ENCODE measurements around the gene MICU1. TPM values are rescaled to one million over a fixed set of nuclear protein-coding genes. Genes with fewer than 3 reads are reported as not detected.

MICU1 gene
- total RNA-seq, 2 experiments from 2014 or later: 9.4 to 12.1 TPM

- DNase-seq (no peak), ATAC-seq (ENCODE audit: poor library complexity) (no peak)
- intact Hi-C loops (cut with DNase I, micrococcal nuclease): no loop called here
- Histone ChIP-seq H3K4me1 (ENCODE audit: insufficient read depth, low read length) (no peaks in the 10 kb centered on the region), H3K27ac (ENCODE audit: low read depth in 1 of 2, low read length in 2 of 2) (no peak overlapping the region), H3K36me3 (ENCODE audit: insufficient read depth, low read length) (peaks cover 12% of the 10 kb centered on the region), H3K9me3 (ENCODE audit: control insufficient read depth in 1 of 2, insufficient read depth in 1 of 2, low read length in 2 of 2) (no peaks in the 10 kb centered on the region), H3K27me3 (ENCODE audit: control insufficient read depth in 1 of 2, insufficient read depth in 2 of 2, low read length in 2 of 2) (no peaks in the 10 kb centered on the region), H3K4me3 (ENCODE audit: low read length) (no peak overlapping the region)
- ChIA-PET CTCF (no interaction called here), POLR2A (no interaction called here)
- Mint-ChIP-seq H3K9me3 (no peaks in the 10 kb centered on the region), H3K27me3 (no peaks in the 10 kb centered on the region), H3K27ac (no peak overlapping the region), H3K36me3 (ENCODE audit: low read depth) (peaks cover 43% of the 10 kb centered on the region), H3K4me3 (no peak overlapping the region), H3K4me1 (ENCODE audit: low read depth) (peaks cover 6% of the 10 kb centered on the region)
- no peak for TF ChIP-seq CTCF (IDR thresholded peaks at IDR 0.05)
Measured at GRCh38 chr10:72567421-72567820, 58.5 kb downstream of the MICU1 start.

- no peak overlapping the region for H3K4me3 Mint-ChIP-seq
- CTCF ChIA-PET: no interaction called here
Measured at GRCh38 chr10:72564596-72564995, 61.3 kb downstream of the MICU1 start.

GRCh38 chr10:72563327-72563932 lies 62.4 kb downstream of the MICU1 start:
- DNase-seq: peak in 3 of 14 experiments; percentile 32 to 47 (median 43)
- Histone ChIP-seq H3K36me3 (ENCODE audit: insufficient read depth, low read length) (peaks cover 26% of the 10 kb centered on the region), H3K4me1 (ENCODE audit: insufficient read depth, low read length) (no peaks in the 10 kb centered on the region), H3K4me3 (ENCODE audit: low read length) (no peak overlapping the region), H3K27me3 (ENCODE audit: control insufficient read depth in 1 of 2, insufficient read depth in 2 of 2, low read length in 2 of 2) (no peaks in the 10 kb centered on the region), H3K27ac (ENCODE audit: low read depth in 1 of 2, low read length in 2 of 2) (no peak overlapping the region), H3K9me3 (ENCODE audit: control insufficient read depth in 1 of 2, insufficient read depth in 1 of 2, low read length in 2 of 2) (no peaks in the 10 kb centered on the region)
- peaks cover 6% of the 10 kb centered on the region for H3K4me1 Mint-ChIP-seq (ENCODE audit: low read depth)
- H3K4me3 Mint-ChIP-seq: no peak overlapping the region
- no peaks in the 10 kb centered on the region for H3K27me3 Mint-ChIP-seq
- H3K9me3 Mint-ChIP-seq: no peaks in the 10 kb centered on the region
- TF ChIP-seq CTCF (IDR thresholded peaks at IDR 0.05): no peak
- no peak overlapping the region for H3K27ac Mint-ChIP-seq
- H3K36me3 Mint-ChIP-seq (ENCODE audit: low read depth): peaks cover 76% of the 10 kb centered on the region
- ChIA-PET CTCF (no interaction called here), POLR2A (no interaction called here)
- ATAC-seq (ENCODE audit: poor library complexity): no peak
- intact Hi-C loops (cut with DNase I, micrococcal nuclease): no loop called here

More at GRCh38 chr10:72564596-72564995, 61.3 kb downstream of the MICU1 start:
- H3K27me3 Mint-ChIP-seq: no peaks in the 10 kb centered on the region
- POLR2A ChIA-PET: no interaction called here
- H3K9me3 Mint-ChIP-seq: no peaks in the 10 kb centered on the region
- DNase-seq (no peak), ATAC-seq (ENCODE audit: poor library complexity) (no peak)
- intact Hi-C loops (cut with DNase I, micrococcal nuclease): no loop called here
- TF ChIP-seq CTCF (IDR thresholded peaks at IDR 0.05): no peak
- Histone ChIP-seq H3K4me1 (ENCODE audit: insufficient read depth, low read length) (no peaks in the 10 kb centered on the region), H3K36me3 (ENCODE audit: insufficient read depth, low read length) (peaks cover 26% of the 10 kb centered on the region), H3K4me3 (ENCODE audit: low read length) (no peak overlapping the region), H3K27ac (ENCODE audit: low read depth in 1 of 2, low read length in 2 of 2) (no peak overlapping the region), H3K27me3 (ENCODE audit: control insufficient read depth in 1 of 2, insufficient read depth in 2 of 2, low read length in 2 of 2) (no peaks in the 10 kb centered on the region), H3K9me3 (ENCODE audit: control insufficient read depth in 1 of 2, insufficient read depth in 1 of 2, low read length in 2 of 2) (no peaks in the 10 kb centered on the region)
- peaks cover 67% of the 10 kb centered on the region for H3K36me3 Mint-ChIP-seq (ENCODE audit: low read depth)
- peaks cover 6% of the 10 kb centered on the region for H3K4me1 Mint-ChIP-seq (ENCODE audit: low read depth)
- H3K27ac Mint-ChIP-seq: no peak overlapping the region
